Upper lobe of right lung (tissue), 1 donor: ENCODE data around the gene CTSZ. TPM values are rescaled to one million over a fixed set of nuclear protein-coding genes. Genes with fewer than 3 reads are reported as not detected.
A peak's percentile ranks its signal among the peaks of the same experiment; 100 is the strongest.

Experiments used
- ATAC-seq: fragments of 200-7000 bp; cut with Tn5 transposase; one replicate; pipeline ENCODE4 v1.9.1; 2020; ENCODE audit warnings: mild to moderate bottlenecking, moderate library complexity
- DNase-seq: peaks from one replicate; pipeline ENCODE4 v3.0.0-alpha.2; 2020
- H3K27ac ChIP-seq: fragments of 200-600 bp; one replicate; pipeline ENCODE4 v1.8.0; 2022
- H3K27me3 ChIP-seq: fragments of 200-600 bp; one replicate; pipeline ENCODE4 v1.8.0; 2022; ENCODE audit warnings: mild to moderate bottlenecking
- H3K36me3 ChIP-seq: fragments of 200-600 bp; one replicate; pipeline ENCODE4 v1.8.0; 2022
- H3K4me1 ChIP-seq: fragments of 200-600 bp; one replicate; pipeline ENCODE4 v1.8.0; 2022
- H3K4me3 ChIP-seq: fragments of 200-600 bp; one replicate; pipeline ENCODE4 v1.8.0; 2022; ENCODE audit warnings: mild to moderate bottlenecking
- H3K9me3 ChIP-seq: fragments of 200-600 bp; one replicate; pipeline ENCODE4 v1.8.0; 2022
- intact Hi-C: fragments of 100-400 bp; cut with DNase I; formaldehyde crosslinking; loops from one replicate; pipeline ENCODE4 v1.11.0; 2022
- long read RNA-seq: library from polyadenylated mRNA; unstranded; transcript quantifications from one replicate; pipeline ENCODE4 v2.0.0, GENCODE V29; 2021
- total RNA-seq: library from RNA; stranded (reverse); fragmentation: NEBNext Ultra II Directional; extraction: Animal tissue kit (Norgen Biotek cat#: 25700); gene quantifications from one replicate; pipeline ENCODE4 v1.2.1, GENCODE V29; 2021
- TF ChIP-seq, protein P1 (sequence below): fragments of 200-600 bp; IDR thresholded peaks from one replicate; pipeline ENCODE4 v1.8.0; 2022; ENCODE audit warnings: antibody characterized with exemption
- donor health status: DM: no; HTN: yes; CAD: no; lungs with severe emphysema.

Gene CTSZ
- total RNA-seq = 355 TPM
- long read RNA-seq, transcript CTSZ-201 (6 exons, 1,495 nt) = major isoform, 5 of 10 reads
- long read RNA-seq, partial matches to known transcripts = 2 of 10 reads
- long read RNA-seq, other reads (novel, unspliced or antisense) = 2 of 10 reads

DNA sequence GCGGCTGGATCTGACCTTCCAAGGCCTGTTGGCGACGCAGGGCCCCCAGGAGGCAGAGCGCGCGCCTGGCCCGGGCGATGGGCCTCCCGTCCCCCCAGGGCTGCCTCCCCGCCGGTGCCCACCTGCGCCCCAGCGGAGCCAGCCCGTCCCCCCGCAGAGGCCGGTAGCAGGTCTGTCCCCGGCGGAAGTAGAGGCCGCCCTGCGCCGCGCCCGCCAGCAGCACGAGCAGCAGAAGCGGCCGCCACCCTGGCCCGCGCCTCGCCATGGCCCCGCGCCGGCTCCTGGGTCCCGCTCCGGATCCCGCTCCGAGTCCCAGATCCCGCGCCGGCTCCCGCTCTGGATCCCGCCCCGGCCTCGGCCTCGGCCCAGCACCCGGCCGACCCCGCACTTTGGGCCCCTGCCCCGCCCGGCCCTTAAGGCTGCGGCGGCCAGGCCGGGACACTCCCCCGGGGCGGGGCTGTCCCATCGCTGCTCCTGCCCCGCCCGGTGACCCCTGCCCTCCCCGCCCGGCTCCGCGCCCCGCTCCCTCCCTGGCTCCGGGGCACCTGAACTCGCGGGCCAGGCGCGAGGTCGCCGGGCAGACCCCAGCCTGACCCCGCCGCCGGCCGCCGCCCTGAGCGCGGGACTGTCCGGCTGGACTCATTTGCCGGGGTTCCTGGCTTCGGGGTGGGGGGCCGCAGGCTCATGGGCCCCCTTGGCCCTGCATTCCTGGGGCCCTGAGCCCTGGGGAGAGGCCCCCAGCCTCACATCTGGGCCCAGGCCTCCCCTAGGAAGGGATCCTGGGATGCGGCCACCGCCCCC lies at the start of gene CTSZ:
TSS of gene CTSZ (minus strand) at position 391 of the 801 bp plus-strand sequence. CDS start at position 265, 126 bp downstream.
- Histone ChIP-seq H3K4me3 (peak within 1 kb of the TSS; percentile 70), H3K4me1 (peaks cover 40% of the 10 kb centered on the region), H3K36me3 (peaks cover 4% of the 10 kb centered on the region), H3K9me3 (no peaks in the 10 kb centered on the region), H3K27ac (peak within 1 kb of the TSS; percentile 83), H3K27me3 (no peaks in the 10 kb centered on the region)
- TF ChIP-seq, protein P1, sequence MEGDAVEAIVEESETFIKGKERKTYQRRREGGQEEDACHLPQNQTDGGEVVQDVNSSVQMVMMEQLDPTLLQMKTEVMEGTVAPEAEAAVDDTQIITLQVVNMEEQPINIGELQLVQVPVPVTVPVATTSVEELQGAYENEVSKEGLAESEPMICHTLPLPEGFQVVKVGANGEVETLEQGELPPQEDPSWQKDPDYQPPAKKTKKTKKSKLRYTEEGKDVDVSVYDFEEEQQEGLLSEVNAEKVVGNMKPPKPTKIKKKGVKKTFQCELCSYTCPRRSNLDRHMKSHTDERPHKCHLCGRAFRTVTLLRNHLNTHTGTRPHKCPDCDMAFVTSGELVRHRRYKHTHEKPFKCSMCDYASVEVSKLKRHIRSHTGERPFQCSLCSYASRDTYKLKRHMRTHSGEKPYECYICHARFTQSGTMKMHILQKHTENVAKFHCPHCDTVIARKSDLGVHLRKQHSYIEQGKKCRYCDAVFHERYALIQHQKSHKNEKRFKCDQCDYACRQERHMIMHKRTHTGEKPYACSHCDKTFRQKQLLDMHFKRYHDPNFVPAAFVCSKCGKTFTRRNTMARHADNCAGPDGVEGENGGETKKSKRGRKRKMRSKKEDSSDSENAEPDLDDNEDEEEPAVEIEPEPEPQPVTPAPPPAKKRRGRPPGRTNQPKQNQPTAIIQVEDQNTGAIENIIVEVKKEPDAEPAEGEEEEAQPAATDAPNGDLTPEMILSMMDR = no peak
- intact Hi-C loops = no loop called here
- DNase-seq = peak; percentile 91
- peak; percentile 84 for ATAC-seq

DNA sequence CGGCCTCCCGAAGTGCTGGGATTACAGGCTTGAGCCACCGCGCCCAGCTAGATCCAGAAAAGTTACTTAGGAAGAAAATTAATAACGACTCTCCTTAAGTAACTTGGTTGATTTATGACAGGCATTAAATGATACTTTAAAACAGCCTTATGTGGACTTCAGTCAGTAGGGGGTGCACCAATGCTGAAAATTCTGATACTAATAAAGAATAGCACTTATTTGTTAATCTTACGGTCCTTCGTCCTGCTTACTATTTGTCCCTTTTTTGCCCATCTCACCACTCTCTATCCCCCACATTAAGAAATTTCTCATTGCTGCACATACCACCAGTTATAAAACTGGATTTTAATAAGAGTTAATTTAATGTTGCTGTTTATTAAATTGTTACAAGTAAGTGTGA lies 48.2 kb upstream of the CTSZ start:
- H3K9me3 ChIP-seq = no peaks in the 10 kb centered on the region
- H3K4me3 ChIP-seq = no peak overlapping the region
- TF ChIP-seq, protein P1 = peak; percentile 49
- no peaks in the 10 kb centered on the region for H3K4me1 ChIP-seq
- no peak for DNase-seq
- H3K36me3 ChIP-seq = no peaks in the 10 kb centered on the region
- no peaks in the 10 kb centered on the region for H3K27me3 ChIP-seq
- intact Hi-C loops = no loop called here
- no peak overlapping the region for H3K27ac ChIP-seq
- peak; percentile 43 for ATAC-seq

DNA sequence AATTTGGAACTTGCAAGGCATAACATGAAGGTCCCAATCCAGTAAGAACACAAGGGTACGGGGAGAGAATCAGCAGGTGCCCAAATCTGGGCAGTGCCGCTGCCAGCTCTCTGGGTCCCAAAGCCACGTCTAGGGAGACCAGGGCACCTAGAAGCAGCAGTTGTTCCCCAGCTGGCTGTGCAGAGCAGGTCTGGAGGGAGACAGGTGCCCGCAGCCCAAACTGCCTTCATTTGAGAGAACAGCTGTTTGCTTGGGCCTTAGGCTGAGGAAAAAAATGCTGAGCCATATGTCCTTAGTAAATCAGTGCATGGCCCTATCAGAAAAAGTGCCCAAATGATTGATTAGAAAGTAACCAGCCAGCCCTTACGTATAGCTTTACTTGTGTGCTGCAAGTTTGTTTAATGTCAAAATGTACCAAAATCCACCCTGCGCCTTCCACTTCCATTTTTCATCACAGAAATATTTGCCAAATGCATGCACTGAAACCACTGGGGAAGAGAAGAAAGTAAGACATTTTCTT lies 44.7 kb upstream of the CTSZ start:
- H3K9me3 ChIP-seq = no peaks in the 10 kb centered on the region
- TF ChIP-seq, protein P1 = no peak
- ATAC-seq (no peak), DNase-seq (no peak)
- intact Hi-C loops = no loop called here
- no peaks in the 10 kb centered on the region for H3K4me1 ChIP-seq
- no peaks in the 10 kb centered on the region for H3K36me3 ChIP-seq
- no peak overlapping the region for H3K27ac ChIP-seq
- no peaks in the 10 kb centered on the region for H3K27me3 ChIP-seq
- H3K4me3 ChIP-seq = no peak overlapping the region

DNA sequence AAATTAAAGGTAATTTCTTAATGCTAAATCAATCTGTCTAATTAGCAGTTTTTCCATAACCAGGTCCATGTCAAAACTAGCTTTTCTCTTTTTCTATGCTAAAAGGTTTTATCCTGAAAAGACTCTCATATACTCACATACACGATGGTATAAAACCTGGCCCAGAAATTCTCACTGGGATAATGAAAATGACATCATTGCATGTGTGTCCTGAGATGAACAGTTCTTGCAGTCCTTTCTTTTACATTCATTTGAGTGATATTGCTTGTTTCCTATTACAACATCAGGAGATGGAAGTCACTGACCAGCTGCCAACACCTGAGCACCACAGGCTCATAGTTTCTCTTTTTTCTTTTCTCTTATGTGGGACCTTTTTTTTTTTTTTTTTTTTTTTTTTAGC lies 43.4 kb upstream of the CTSZ start:
- H3K4me1 ChIP-seq = no peaks in the 10 kb centered on the region
- no peak overlapping the region for H3K4me3 ChIP-seq
- no peak for ATAC-seq
- no peaks in the 10 kb centered on the region for H3K9me3 ChIP-seq
- no peak overlapping the region for H3K27ac ChIP-seq
- TF ChIP-seq, protein P1 = no peak
- no peaks in the 10 kb centered on the region for H3K36me3 ChIP-seq
- DNase-seq = no peak
- H3K27me3 ChIP-seq = no peaks in the 10 kb centered on the region
- intact Hi-C loops = no loop called here

DNA sequence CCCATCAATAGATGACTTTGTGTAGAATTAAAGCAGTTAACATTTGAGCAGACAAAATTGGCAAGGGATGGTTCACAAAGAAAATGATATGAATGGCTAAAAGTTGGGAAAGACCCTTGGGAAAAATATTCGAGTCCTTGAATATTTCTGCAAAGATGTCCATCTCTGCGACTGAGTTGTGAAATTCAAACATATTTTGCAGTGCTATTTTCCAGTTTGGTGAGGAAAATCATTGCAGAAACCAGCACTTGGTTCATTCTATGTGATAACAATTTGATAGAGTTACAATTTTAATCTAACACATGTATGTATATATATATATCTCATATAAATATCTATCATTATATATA lies 41.6 kb upstream of the CTSZ start:
- H3K27ac ChIP-seq = peak overlapping the region; percentile 56
- peaks cover under 1% of the 10 kb centered on the region for H3K4me1 ChIP-seq
- TF ChIP-seq, protein P1 = no peak
- intact Hi-C loops = no loop called here
- no peak for ATAC-seq
- DNase-seq = no peak
- no peaks in the 10 kb centered on the region for H3K27me3 ChIP-seq
- no peak overlapping the region for H3K4me3 ChIP-seq
- H3K36me3 ChIP-seq = no peaks in the 10 kb centered on the region
- no peaks in the 10 kb centered on the region for H3K9me3 ChIP-seq
